Astrocyte (in vitro differentiated cells and primary cell): ENCODE measurements around the gene TMEM95. TPM values are rescaled to one million over a fixed set of nuclear protein-coding genes. Genes with fewer than 3 reads are reported as not detected.

Experiments used
- DNase-seq: peaks from one replicate; pipeline ENCODE4 v3.0.0-alpha.2; 2010; ENCODE audit warnings: low read depth
- FAIRE-seq: peaks from 2 replicates; lab custom pipeline; 2011; peaks lifted over from hg19 to GRCh38; lab: Jason Lieb, UNC
- H2AFZ ChIP-seq: 2 replicates; pipeline ENCODE4 v1.6.0; 2012; ENCODE audit warnings: low read depth, low read length, inconsistent platforms
- H3K27ac ChIP-seq: 2 replicates; pipeline ENCODE4 v1.5.1; 2011; ENCODE audit warnings: low read depth, low read length, inconsistent platforms
- H3K27me3 ChIP-seq: 2 replicates; pipeline ENCODE4 v1.6.0; 2011; ENCODE audit warnings: low read length, inconsistent platforms; ENCODE audit not compliant: insufficient read depth
- H3K36me3 ChIP-seq: 2 replicates; pipeline ENCODE4 v1.5.1; 2011; ENCODE audit warnings: low read length, inconsistent platforms; ENCODE audit not compliant: insufficient read depth
- H3K4me1 ChIP-seq: 2 replicates; pipeline ENCODE4 v1.5.1; 2011; ENCODE audit warnings: low read length, inconsistent platforms; ENCODE audit not compliant: insufficient read depth
- H3K4me2 ChIP-seq: 2 replicates; pipeline ENCODE4 v1.6.0; 2012; ENCODE audit warnings: low read length, inconsistent platforms
- H3K4me3 ChIP-seq: 2 replicates; pipeline ENCODE4 v1.5.1; 2011; ENCODE audit warnings: low read depth, mild to moderate bottlenecking, low read length, inconsistent platforms; ENCODE audit not compliant: insufficient read depth
- H3K79me2 ChIP-seq: 2 replicates; pipeline ENCODE4 v1.6.0; 2012; ENCODE audit warnings: mild to moderate bottlenecking, low read length, inconsistent platforms; ENCODE audit not compliant: insufficient read depth
- H3K9ac ChIP-seq: 2 replicates; pipeline ENCODE4 v1.6.0; 2012; ENCODE audit warnings: mild to moderate bottlenecking, low read length, inconsistent platforms
- H3K9me3 ChIP-seq: 2 replicates; pipeline ENCODE4 v1.5.1; 2012; ENCODE audit warnings: low read depth, mild to moderate bottlenecking, low read length, inconsistent platforms; ENCODE audit not compliant: insufficient read depth
- H4K20me1 ChIP-seq: 2 replicates; pipeline ENCODE4 v1.6.0; 2012; ENCODE audit warnings: low read length, inconsistent platforms; ENCODE audit not compliant: insufficient read depth
- H3K27ac Mint-ChIP-seq: one replicate; pipeline ENCODE4 v1.8.0; 2021; ENCODE audit warnings: mild to moderate bottlenecking, mixed read lengths; ENCODE audit not compliant: unreplicated experiment
- H3K27me3 Mint-ChIP-seq: one replicate; pipeline ENCODE4 v1.8.0; 2021; ENCODE audit warnings: low read depth, mixed read lengths; ENCODE audit not compliant: unreplicated experiment
- H3K36me3 Mint-ChIP-seq: one replicate; pipeline ENCODE4 v1.8.0; 2021; ENCODE audit warnings: low read depth, mixed read lengths; ENCODE audit not compliant: unreplicated experiment
- H3K4me1 Mint-ChIP-seq: one replicate; pipeline ENCODE4 v1.8.0; 2021; ENCODE audit warnings: low read depth, mixed read lengths; ENCODE audit not compliant: unreplicated experiment
- H3K4me3 Mint-ChIP-seq: one replicate; pipeline ENCODE4 v1.8.0; 2021; ENCODE audit warnings: mild to moderate bottlenecking, moderate library complexity, mixed read lengths; ENCODE audit not compliant: unreplicated experiment
- H3K9me3 Mint-ChIP-seq: one replicate; pipeline ENCODE4 v1.8.0; 2021; ENCODE audit warnings: mild to moderate bottlenecking, mixed read lengths; ENCODE audit not compliant: unreplicated experiment
- CTCF ChIP-seq: IDR thresholded peaks from 2 replicates; pipeline ENCODE4 v1.5.1; 2011; ENCODE audit warnings: low read depth, mild to moderate bottlenecking, inconsistent platforms, low read length, moderate library complexity; ENCODE audit not compliant: insufficient read depth
- EZH2 ChIP-seq: IDR thresholded peaks from 2 replicates; pipeline ENCODE4 v1.6.1; 2012; ENCODE audit warnings: mild to moderate bottlenecking, low read length, inconsistent platforms; ENCODE audit not compliant: insufficient read depth
- total RNA-seq: library from RNA; stranded (reverse); gene quantifications from 2 replicates; pipeline ENCODE4 v1.2.1, GENCODE V29; 2021

The TMEM95 gene
- total RNA-seq, 1 donor from 2014 or later, result 0.30 TPM

- TF ChIP-seq CTCF (no peak), EZH2 (no peak)
- no peaks in the 10 kb centered on the region for H3K9me3 Mint-ChIP-seq
- H4K20me1 ChIP-seq, result peaks cover 11% of the 10 kb centered on the region
- no peak overlapping the region for H3K27ac Mint-ChIP-seq
- DNase-seq, result no peak
- no peaks in the 10 kb centered on the region for H3K27me3 ChIP-seq
- no peak for FAIRE-seq
- no peak overlapping the region for H3K4me3 Mint-ChIP-seq
- no peaks in the 10 kb centered on the region for H3K27me3 Mint-ChIP-seq
- no peak overlapping the region for H2AFZ ChIP-seq
- H3K4me1 Mint-ChIP-seq, result peaks cover 10% of the 10 kb centered on the region
- H3K79me2 ChIP-seq, result peaks cover 29% of the 10 kb centered on the region
- peaks cover 16% of the 10 kb centered on the region for H3K36me3 ChIP-seq
- H3K9ac ChIP-seq, result no peak overlapping the region
- no peak overlapping the region for H3K4me3 ChIP-seq
- no peak overlapping the region for H3K27ac ChIP-seq
- H3K36me3 Mint-ChIP-seq, result peaks cover 18% of the 10 kb centered on the region
- peaks cover 8% of the 10 kb centered on the region for H3K4me1 ChIP-seq
- no peak overlapping the region for H3K4me2 ChIP-seq
- no peaks in the 10 kb centered on the region for H3K9me3 ChIP-seq
Observed at GRCh38 chr17:7325031-7325528, 29.9 kb upstream of the TMEM95 start.

- Histone ChIP-seq H3K27ac (no peak overlapping the region), H2AFZ (no peak overlapping the region), H4K20me1 (peaks cover 11% of the 10 kb centered on the region), H3K79me2 (peaks cover 29% of the 10 kb centered on the region), H3K9me3 (no peaks in the 10 kb centered on the region), H3K4me2 (no peak overlapping the region), H3K4me3 (no peak overlapping the region), H3K9ac (no peak overlapping the region), H3K27me3 (no peaks in the 10 kb centered on the region), H3K4me1 (peaks cover 8% of the 10 kb centered on the region), H3K36me3 (peaks cover 12% of the 10 kb centered on the region)
- DNase-seq, result no peak
- no peak for TF ChIP-seq CTCF
- TF ChIP-seq EZH2, result no peak
- H3K36me3 Mint-ChIP-seq, result peaks cover 13% of the 10 kb centered on the region
- no peak overlapping the region for H3K27ac Mint-ChIP-seq
- H3K4me3 Mint-ChIP-seq, result no peak overlapping the region
- no peak for FAIRE-seq
- H3K9me3 Mint-ChIP-seq, result no peaks in the 10 kb centered on the region
- peaks cover 10% of the 10 kb centered on the region for H3K4me1 Mint-ChIP-seq
- H3K27me3 Mint-ChIP-seq, result no peaks in the 10 kb centered on the region
Observed at GRCh38 chr17:7326186-7326585, 28.8 kb upstream of the TMEM95 start.

GRCh38 chr17:7327056-7327455, 27.9 kb upstream of the TMEM95 start:
- H3K9me3 ChIP-seq, result no peaks in the 10 kb centered on the region
- H3K79me2 ChIP-seq, result peaks cover 29% of the 10 kb centered on the region
- Mint-ChIP-seq H3K27ac (no peak overlapping the region), H3K4me3 (peak overlapping the region; percentile 12), H3K4me1 (peaks cover 10% of the 10 kb centered on the region), H3K27me3 (no peaks in the 10 kb centered on the region), H3K9me3 (no peaks in the 10 kb centered on the region), H3K36me3 (peaks cover 10% of the 10 kb centered on the region)
- peaks cover 12% of the 10 kb centered on the region for H3K36me3 ChIP-seq
- H3K9ac ChIP-seq, result no peak overlapping the region
- no peak for FAIRE-seq
- H3K4me3 ChIP-seq, result no peak overlapping the region
- no peak overlapping the region for H3K4me2 ChIP-seq
- peaks cover 11% of the 10 kb centered on the region for H4K20me1 ChIP-seq
- no peak overlapping the region for H3K27ac ChIP-seq
- DNase-seq, result no peak
- no peak overlapping the region for H2AFZ ChIP-seq
- no peaks in the 10 kb centered on the region for H3K27me3 ChIP-seq
- TF ChIP-seq CTCF (no peak), EZH2 (no peak)
- H3K4me1 ChIP-seq, result peaks cover 8% of the 10 kb centered on the region
